Osteocyte (in vitro differentiated cells): ENCODE results near the gene WDR35. TPM values are rescaled to one million over a fixed set of nuclear protein-coding genes. Genes with fewer than 3 reads are reported as not detected.

Source experiments
- DNase-seq: peaks from one replicate; pipeline ENCODE4 v3.0.0; 2021; ENCODE audit warnings: mixed read lengths; ENCODE audit not compliant: unreplicated experiment; ENCODE audit errors: extremely low spot score
- H3K27ac Mint-ChIP-seq: one replicate; pipeline ENCODE4 v1.8.0; 2021; ENCODE audit warnings: mild to moderate bottlenecking, mixed read lengths; ENCODE audit not compliant: unreplicated experiment
- H3K27me3 Mint-ChIP-seq: one replicate; pipeline ENCODE4 v1.8.0; 2021; ENCODE audit warnings: mixed read lengths; ENCODE audit not compliant: unreplicated experiment
- H3K36me3 Mint-ChIP-seq: one replicate; pipeline ENCODE4 v1.8.0; 2021; ENCODE audit warnings: mixed read lengths; ENCODE audit not compliant: unreplicated experiment
- H3K4me1 Mint-ChIP-seq: one replicate; pipeline ENCODE4 v1.8.0; 2021; ENCODE audit warnings: mixed read lengths; ENCODE audit not compliant: unreplicated experiment
- H3K4me3 Mint-ChIP-seq: one replicate; pipeline ENCODE4 v1.8.0; 2021; ENCODE audit warnings: mild to moderate bottlenecking, moderate library complexity, mixed read lengths; ENCODE audit not compliant: unreplicated experiment
- H3K9me3 Mint-ChIP-seq: one replicate; pipeline ENCODE4 v1.8.0; 2021; ENCODE audit warnings: mixed read lengths; ENCODE audit not compliant: unreplicated experiment
- total RNA-seq: library from RNA; stranded (reverse); gene quantifications from 2 replicates; pipeline ENCODE4 v1.2.1, GENCODE V29; 2021
- TF ChIP-seq, protein P1 (sequence below): fragments of 200-600 bp; sonication (generic); IDR thresholded peaks from 2 replicates; pipeline ENCODE4 v1.5.0; 2021; ENCODE audit warnings: antibody characterized with exemption, mild to moderate bottlenecking, moderate library complexity

Gene WDR35
- total RNA-seq, 1 donor from 2014 or later = 11.0 TPM

DNA sequence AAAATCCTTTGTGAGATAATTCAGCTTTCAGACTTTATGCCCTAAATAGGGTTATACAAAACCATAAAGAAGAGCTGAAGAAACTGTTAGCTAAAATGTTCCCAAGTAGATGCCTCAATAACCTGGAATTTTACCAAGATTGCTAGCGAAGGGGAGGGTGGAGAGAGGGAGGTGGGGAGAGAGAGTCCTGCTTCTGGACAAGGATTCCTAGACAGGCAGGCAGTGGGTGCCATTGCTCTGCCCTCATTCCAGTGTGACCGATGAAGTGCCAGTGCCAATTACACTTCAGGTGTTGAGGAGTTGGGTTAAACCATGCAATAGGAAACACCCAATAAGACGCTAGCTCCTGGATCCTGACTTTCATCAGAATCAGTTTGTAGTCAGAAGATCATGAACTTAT is 43.4 kb upstream of the WDR35 start:
- no peak for DNase-seq
- Mint-ChIP-seq H3K27me3 (no peaks in the 10 kb centered on the region), H3K27ac (no peak overlapping the region), H3K4me3 (no peak overlapping the region), H3K36me3 (peaks cover 93% of the 10 kb centered on the region), H3K9me3 (peaks cover 15% of the 10 kb centered on the region), H3K4me1 (peaks cover 20% of the 10 kb centered on the region)
- TF ChIP-seq, protein P1, sequence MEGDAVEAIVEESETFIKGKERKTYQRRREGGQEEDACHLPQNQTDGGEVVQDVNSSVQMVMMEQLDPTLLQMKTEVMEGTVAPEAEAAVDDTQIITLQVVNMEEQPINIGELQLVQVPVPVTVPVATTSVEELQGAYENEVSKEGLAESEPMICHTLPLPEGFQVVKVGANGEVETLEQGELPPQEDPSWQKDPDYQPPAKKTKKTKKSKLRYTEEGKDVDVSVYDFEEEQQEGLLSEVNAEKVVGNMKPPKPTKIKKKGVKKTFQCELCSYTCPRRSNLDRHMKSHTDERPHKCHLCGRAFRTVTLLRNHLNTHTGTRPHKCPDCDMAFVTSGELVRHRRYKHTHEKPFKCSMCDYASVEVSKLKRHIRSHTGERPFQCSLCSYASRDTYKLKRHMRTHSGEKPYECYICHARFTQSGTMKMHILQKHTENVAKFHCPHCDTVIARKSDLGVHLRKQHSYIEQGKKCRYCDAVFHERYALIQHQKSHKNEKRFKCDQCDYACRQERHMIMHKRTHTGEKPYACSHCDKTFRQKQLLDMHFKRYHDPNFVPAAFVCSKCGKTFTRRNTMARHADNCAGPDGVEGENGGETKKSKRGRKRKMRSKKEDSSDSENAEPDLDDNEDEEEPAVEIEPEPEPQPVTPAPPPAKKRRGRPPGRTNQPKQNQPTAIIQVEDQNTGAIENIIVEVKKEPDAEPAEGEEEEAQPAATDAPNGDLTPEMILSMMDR = no peak

DNA sequence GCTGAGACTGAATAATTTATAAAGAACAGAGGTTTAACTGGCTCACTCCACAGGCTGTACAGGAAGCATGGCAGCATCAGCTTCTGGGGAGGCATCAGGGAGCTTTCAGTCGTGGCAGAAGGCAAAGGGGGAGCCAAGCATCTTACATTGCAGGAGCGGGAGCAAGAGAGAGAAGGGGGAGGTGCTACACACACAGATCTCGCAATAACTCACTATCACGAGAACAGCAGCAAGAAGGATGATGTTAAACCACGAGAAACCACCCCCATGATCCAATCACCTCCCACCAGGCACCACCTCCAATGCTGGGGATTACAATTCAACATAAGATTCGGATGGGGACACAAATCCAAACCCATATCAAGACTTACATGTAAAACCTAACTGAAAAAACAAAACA is 40.3 kb upstream of the WDR35 start:
- H3K4me1 Mint-ChIP-seq = no peaks in the 10 kb centered on the region
- H3K4me3 Mint-ChIP-seq = no peak overlapping the region

DNA sequence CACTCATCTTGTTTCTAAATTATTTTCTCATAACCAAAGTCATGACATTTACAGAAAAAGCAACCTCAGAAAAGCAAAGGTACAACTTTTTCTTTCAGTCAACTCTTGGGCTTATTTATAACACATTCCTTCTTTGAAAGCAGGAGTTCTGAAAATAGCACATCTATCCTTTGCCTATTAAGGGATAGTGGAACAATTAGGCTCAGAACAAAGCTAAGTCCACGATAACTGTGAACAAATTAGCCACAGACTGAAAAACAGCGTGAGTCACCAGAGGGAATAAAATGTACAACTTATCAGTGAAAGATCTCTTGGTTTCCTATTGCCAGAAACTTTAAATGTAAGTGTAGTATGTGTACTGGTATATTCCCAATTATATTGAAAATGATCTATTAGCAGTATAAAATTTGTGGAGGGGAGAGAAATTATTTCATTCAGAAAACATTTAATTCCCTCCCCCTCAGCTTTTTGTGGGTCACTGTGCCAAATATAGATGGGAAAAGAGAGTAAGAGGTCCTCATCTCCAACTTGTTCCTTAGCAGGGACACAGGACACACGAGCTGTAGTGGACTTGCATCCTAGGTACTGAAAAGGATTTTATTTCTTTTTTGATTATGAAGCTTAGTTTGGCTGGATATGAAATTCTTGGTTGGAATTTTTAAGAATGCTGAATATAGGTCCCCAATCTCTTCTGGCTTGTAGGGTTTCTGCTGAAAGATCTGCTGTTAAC is 38.0 kb upstream of the WDR35 start:
- TF ChIP-seq, protein P1 = no peak
- no peak for DNase-seq
- H3K4me1 Mint-ChIP-seq = no peaks in the 10 kb centered on the region
- H3K4me3 Mint-ChIP-seq = no peak overlapping the region
- peaks cover 24% of the 10 kb centered on the region for H3K9me3 Mint-ChIP-seq
- H3K36me3 Mint-ChIP-seq = peaks cover 78% of the 10 kb centered on the region
- H3K27me3 Mint-ChIP-seq = no peaks in the 10 kb centered on the region
- H3K27ac Mint-ChIP-seq = no peak overlapping the region

More for the DNA sequence above, 40.3 kb upstream of the WDR35 start:
- Mint-ChIP-seq H3K36me3 (peaks cover 78% of the 10 kb centered on the region), H3K9me3 (peaks cover 15% of the 10 kb centered on the region), H3K27ac (no peak overlapping the region), H3K27me3 (no peaks in the 10 kb centered on the region)
- no peak for DNase-seq
- TF ChIP-seq, protein P1 = no peak

DNA sequence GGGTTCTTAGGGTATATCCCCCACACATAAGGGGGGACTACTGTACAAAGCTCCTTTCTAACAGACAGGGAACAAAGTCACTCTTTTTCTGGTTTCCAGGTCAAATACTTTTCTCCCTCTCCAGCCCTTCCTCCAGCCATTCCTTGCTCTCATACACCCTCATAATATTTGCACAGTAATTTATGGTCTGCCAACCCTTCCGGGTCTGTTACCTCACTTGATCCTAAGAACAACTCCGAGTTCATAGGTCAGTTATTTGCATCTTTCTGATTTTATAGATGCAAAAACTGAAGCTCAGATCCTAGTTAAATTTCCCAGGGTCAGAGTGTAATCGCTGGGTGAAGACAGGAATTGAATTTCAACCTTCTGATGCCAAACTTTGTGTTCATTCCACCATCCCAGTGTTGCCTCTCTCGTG is 37.4 kb upstream of the WDR35 start:
- Mint-ChIP-seq H3K4me3 (no peak overlapping the region), H3K4me1 (no peaks in the 10 kb centered on the region), H3K27ac (no peak overlapping the region), H3K27me3 (no peaks in the 10 kb centered on the region), H3K36me3 (peaks cover 74% of the 10 kb centered on the region), H3K9me3 (peaks cover 26% of the 10 kb centered on the region)
- TF ChIP-seq, protein P1 = no peak
- no peak for DNase-seq

DNA sequence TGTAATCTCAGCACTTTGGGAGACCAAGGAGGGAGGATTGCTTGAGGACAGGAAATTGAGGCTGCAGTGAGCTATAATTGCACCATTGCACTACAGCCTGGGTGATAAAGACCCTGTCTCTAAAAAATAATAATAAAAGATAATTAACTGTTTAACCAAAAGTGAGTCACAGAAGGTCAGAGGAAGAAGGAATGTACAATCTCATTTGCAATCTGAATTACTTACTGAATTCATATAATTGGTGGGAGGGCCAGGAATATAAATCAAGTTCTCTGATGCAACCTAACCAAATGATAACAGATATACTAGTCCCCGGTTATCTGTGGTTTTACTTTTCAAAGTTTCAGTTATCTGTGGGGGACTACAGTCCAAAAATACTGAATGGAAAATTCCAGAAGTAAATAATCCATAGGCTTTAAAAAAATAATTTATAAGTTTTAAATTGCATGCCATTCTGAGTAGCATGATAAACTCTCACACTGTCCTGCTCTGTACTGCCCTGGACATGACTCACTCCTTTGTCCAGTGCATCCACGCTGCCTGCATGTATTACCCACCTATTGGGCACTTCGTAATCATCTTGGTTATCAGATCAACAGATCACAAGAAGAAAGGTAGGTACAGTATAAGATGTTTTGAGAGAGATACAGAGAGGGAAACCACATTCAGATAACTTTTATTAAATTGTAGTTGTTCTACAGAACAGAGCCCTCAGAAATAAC is 35.3 kb upstream of the WDR35 start:
- Mint-ChIP-seq H3K27ac (peak overlapping the region; percentile 31), H3K4me3 (no peak overlapping the region), H3K9me3 (peaks cover 35% of the 10 kb centered on the region), H3K27me3 (no peaks in the 10 kb centered on the region), H3K36me3 (peaks cover 60% of the 10 kb centered on the region), H3K4me1 (no peaks in the 10 kb centered on the region)
- no peak for DNase-seq
- TF ChIP-seq, protein P1 = no peak
